CD8-positive, alpha-beta memory T cell (primary cell): ENCODE measurements around the gene MSS51. TPM values are rescaled to one million over a fixed set of nuclear protein-coding genes. Genes with fewer than 3 reads are reported as not detected.

Experiments used
- CTCF ChIA-PET: fragments of 350-600 bp; sonication (Branson Sonifier 250); formaldehyde crosslinking; loops from one replicate; lab custom pipeline; 2021; ENCODE audit warnings: antibody characterized with exemption; lab: Charles Lee
- POLR2A ChIA-PET: fragments of 350-600 bp; sonication (Branson Sonifier 250); formaldehyde crosslinking; loops from one replicate; lab custom pipeline; 2021; ENCODE audit warnings: antibody characterized with exemption; lab: Charles Lee
- DNase-seq, 5 donors: peaks; one replicate each; pipeline versions ENCODE4 v3.0.0 to v3.0.0-alpha.2; 2020 to 2022; ENCODE audit warnings: mixed read lengths in 1 of 5
- H3K27ac ChIP-seq: one replicate; pipeline ENCODE4 v1.7.0; 2013; ENCODE audit warnings: low read depth, mild to moderate bottlenecking, low read length, moderate library complexity
- H3K27me3 ChIP-seq: 2 replicates; pipeline ENCODE4 v1.7.0; 2013; ENCODE audit warnings: low read length, mild to moderate bottlenecking; ENCODE audit not compliant: insufficient read depth, poor library complexity, severe bottlenecking
- H3K36me3 ChIP-seq: 2 replicates; pipeline ENCODE4 v1.7.0; 2013; ENCODE audit warnings: mild to moderate bottlenecking, low read length, moderate library complexity; ENCODE audit not compliant: insufficient read depth
- H3K4me1 ChIP-seq: 2 replicates; pipeline ENCODE4 v1.7.0; 2013; ENCODE audit warnings: mild to moderate bottlenecking, low read length, moderate library complexity; ENCODE audit not compliant: insufficient read depth
- H3K4me3 ChIP-seq: 2 replicates; pipeline ENCODE4 v1.7.0; 2013; ENCODE audit warnings: mild to moderate bottlenecking, low read length
- H3K9me3 ChIP-seq: 2 replicates; pipeline ENCODE4 v1.7.0; 2013; ENCODE audit warnings: mild to moderate bottlenecking, low read length
- H3K27ac Mint-ChIP-seq, 8 donors: one replicate each; pipeline ENCODE4 v1.8.0; 2020 to 2021; ENCODE audit warnings: mixed read lengths in 8 of 8, mild to moderate bottlenecking in 6 of 8, inconsistent platforms in 3 of 8, moderate library complexity in 3 of 8
- H3K27me3 Mint-ChIP-seq, 2 donors: one replicate each; pipeline ENCODE4 v1.8.0; 2020 to 2021; ENCODE audit warnings: mixed read lengths in 2 of 2, mild to moderate bottlenecking in 1 of 2, moderate library complexity in 1 of 2
- H3K36me3 Mint-ChIP-seq, 3 donors: one replicate each; pipeline ENCODE4 v1.8.0; 2020 to 2021; ENCODE audit warnings: mixed read lengths in 3 of 3, inconsistent platforms in 1 of 3, mild to moderate bottlenecking in 1 of 3
- H3K4me1 Mint-ChIP-seq, 3 donors: one replicate each; pipeline ENCODE4 v1.8.0; 2020 to 2021; ENCODE audit warnings: mixed read lengths in 3 of 3, inconsistent platforms in 1 of 3, mild to moderate bottlenecking in 1 of 3
- H3K4me3 Mint-ChIP-seq, 7 donors: one replicate each; pipeline ENCODE4 v1.8.0; 2020 to 2021; ENCODE audit warnings: mixed read lengths in 7 of 7, mild to moderate bottlenecking in 6 of 7, moderate library complexity in 4 of 7, inconsistent platforms in 2 of 7
- H3K9me3 Mint-ChIP-seq, 5 donors: one replicate each; pipeline ENCODE4 v1.8.0; 2020 to 2022; ENCODE audit warnings: mixed read lengths in 5 of 5, mild to moderate bottlenecking in 3 of 5, moderate library complexity in 2 of 5, inconsistent platforms in 1 of 5
- polyA plus RNA-seq: library from polyadenylated mRNA; unstranded; fragments of 300-500 nt; fragmentation: Illumina TruSeq; gene quantifications from one replicate; pipeline ENCODE4 v1.2.3, GENCODE V29; 2021
- total RNA-seq, 2 experiments: library from RNA; stranded (reverse); gene quantifications; one replicate each; pipeline ENCODE4 v1.2.3, GENCODE V29; 2021

The MSS51 gene
- total and polyA plus RNA-seq, 3 experiments from 2014 or later, result 0.14 to 1.5 (median 1.5) TPM

- no peak for DNase-seq
- no peaks in the 10 kb centered on the region for H3K27me3 Mint-ChIP-seq
- peaks cover 3% of the 10 kb centered on the region for H3K36me3 ChIP-seq
- no peak overlapping the region for H3K4me3 Mint-ChIP-seq
- H3K27ac Mint-ChIP-seq, result peak overlapping the region in 5 of 8 donors; percentile 31 to 74 (median 49)
- H3K36me3 Mint-ChIP-seq, result peaks cover 3 to 38% (median 19%) of the 10 kb centered on the region in 3 donors
- peaks cover 0 to 7% (median 4%) of the 10 kb centered on the region in 3 donors for H3K4me1 Mint-ChIP-seq
- no peaks in the 10 kb centered on the region for H3K27me3 ChIP-seq
- no peak overlapping the region for H3K4me3 ChIP-seq
- no peaks in the 10 kb centered on the region for H3K9me3 ChIP-seq
- H3K9me3 Mint-ChIP-seq, result no peaks in the 10 kb centered on the region
- ChIA-PET POLR2A (no interaction called here), CTCF (interaction anchor here (0.7 kb wide), 1 partner anchor 1642 kb away, joined by 3 read pairs; no protein-coding TSS in a partner anchor)
- no peaks in the 10 kb centered on the region for H3K4me1 ChIP-seq
- no peak overlapping the region for H3K27ac ChIP-seq
Measured at GRCh38 chr10:73459683-73460314, 26.4 kb upstream of the MSS51 start.

GRCh38 chr10:73456187-73456890, 23.0 kb upstream of the MSS51 start:
- Mint-ChIP-seq H3K9me3 (no peaks in the 10 kb centered on the region), H3K4me1 (peaks cover 2 to 7% (median 4%) of the 10 kb centered on the region in 3 donors), H3K27ac (peak overlapping the region in 4 of 8 donors; percentile 2 to 80 (median 13)), H3K4me3 (no peak overlapping the region), H3K27me3 (no peaks in the 10 kb centered on the region), H3K36me3 (peaks cover 3 to 39% (median 15%) of the 10 kb centered on the region in 3 donors)
- no peak for DNase-seq
- H3K9me3 ChIP-seq, result no peaks in the 10 kb centered on the region
- no peak overlapping the region for H3K27ac ChIP-seq
- peaks cover 10% of the 10 kb centered on the region for H3K36me3 ChIP-seq
- no peaks in the 10 kb centered on the region for H3K27me3 ChIP-seq
- CTCF ChIA-PET, result no interaction called here
- no peaks in the 10 kb centered on the region for H3K4me1 ChIP-seq
- POLR2A ChIA-PET, result interaction anchor here (0.6 kb wide), 1 partner anchor 52 kb away, joined by 4 read pairs; no protein-coding TSS in a partner anchor
- no peak overlapping the region for H3K4me3 ChIP-seq

DNA sequence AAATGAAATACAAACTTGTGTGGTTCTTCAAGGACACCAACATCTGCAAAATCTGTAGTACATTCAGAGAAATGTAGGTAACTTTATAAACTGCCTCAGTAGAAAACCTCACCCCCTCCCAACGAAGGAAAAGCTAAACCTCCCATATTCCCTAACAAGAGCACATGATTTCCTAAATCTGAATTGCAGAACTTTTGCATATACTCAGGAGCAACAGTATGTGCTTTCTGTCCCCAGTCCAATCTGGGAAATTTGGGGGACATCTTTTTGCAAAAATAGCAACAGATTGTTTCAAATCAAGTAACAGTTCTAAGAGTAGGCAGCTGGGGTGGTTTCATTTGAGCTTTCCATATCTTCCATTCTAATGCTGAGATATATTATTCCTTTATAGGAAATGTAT, 15.8 kb upstream of the MSS51 start:
- no peak for DNase-seq
- no peaks in the 10 kb centered on the region for H3K9me3 Mint-ChIP-seq
- POLR2A ChIA-PET, result no interaction called here

GRCh38 chr10:73448384-73448783, 15.0 kb upstream of the MSS51 start:
- H3K4me3 Mint-ChIP-seq, result no peak overlapping the region
- H3K36me3 ChIP-seq, result peaks cover 11% of the 10 kb centered on the region
- H3K36me3 Mint-ChIP-seq, result peaks cover 3 to 55% (median 26%) of the 10 kb centered on the region in 3 donors
- H3K27ac Mint-ChIP-seq, result peak overlapping the region in 3 of 8 donors; percentile 5 to 43 (median 22)
- H3K4me1 ChIP-seq, result no peaks in the 10 kb centered on the region
- no peaks in the 10 kb centered on the region for H3K27me3 Mint-ChIP-seq
- no peak for DNase-seq
- no peak overlapping the region for H3K27ac ChIP-seq
- no peaks in the 10 kb centered on the region for H3K27me3 ChIP-seq
- peaks cover 0 to 16% (median 5%) of the 10 kb centered on the region in 3 donors for H3K4me1 Mint-ChIP-seq
- POLR2A ChIA-PET, result no interaction called here
- no peaks in the 10 kb centered on the region for H3K9me3 Mint-ChIP-seq
- no peak overlapping the region for H3K4me3 ChIP-seq
- no peaks in the 10 kb centered on the region for H3K9me3 ChIP-seq
- CTCF ChIA-PET, result no interaction called here

More for the DNA sequence above, 15.8 kb upstream of the MSS51 start:
- no peaks in the 10 kb centered on the region for H3K9me3 ChIP-seq
- Mint-ChIP-seq H3K36me3 (peaks cover 3 to 54% (median 22%) of the 10 kb centered on the region in 3 donors), H3K4me1 (peaks cover 2 to 13% (median 5%) of the 10 kb centered on the region in 3 donors), H3K27me3 (no peaks in the 10 kb centered on the region), H3K27ac (no peak overlapping the region), H3K4me3 (no peak overlapping the region)
- H3K36me3 ChIP-seq, result peaks cover 11% of the 10 kb centered on the region
- CTCF ChIA-PET, result no interaction called here
- no peak overlapping the region for H3K4me3 ChIP-seq
- H3K4me1 ChIP-seq, result no peaks in the 10 kb centered on the region
- no peaks in the 10 kb centered on the region for H3K27me3 ChIP-seq
- no peak overlapping the region for H3K27ac ChIP-seq

DNA sequence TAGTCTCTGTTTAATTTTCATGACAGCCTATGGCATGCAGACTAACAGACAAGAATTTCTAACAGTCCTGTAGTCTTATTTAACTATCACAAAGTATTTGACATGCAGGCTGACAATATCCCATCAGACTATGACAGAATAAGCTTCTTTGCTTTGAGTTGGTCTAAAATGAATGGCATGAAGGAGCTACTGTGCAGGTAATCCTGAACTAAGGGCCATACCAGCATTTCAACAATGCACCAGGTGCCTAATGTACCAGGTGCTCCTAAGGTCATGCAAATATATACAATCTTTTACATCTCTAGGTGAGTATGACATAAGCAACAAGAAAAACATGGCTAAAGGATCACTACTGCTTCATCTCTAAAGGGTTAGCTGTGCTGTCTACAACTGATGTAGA, 13.6 kb upstream of the MSS51 start:
- Mint-ChIP-seq H3K9me3 (no peaks in the 10 kb centered on the region), H3K27me3 (no peaks in the 10 kb centered on the region), H3K4me1 (peaks cover 0 to 16% (median 5%) of the 10 kb centered on the region in 3 donors), H3K27ac (peak overlapping the region in 1 of 8 donors; percentile 4), H3K36me3 (peaks cover 3 to 55% (median 26%) of the 10 kb centered on the region in 3 donors), H3K4me3 (no peak overlapping the region)
- Histone ChIP-seq H3K9me3 (no peaks in the 10 kb centered on the region), H3K4me3 (no peak overlapping the region), H3K36me3 (peaks cover 5% of the 10 kb centered on the region), H3K27ac (no peak overlapping the region), H3K4me1 (no peaks in the 10 kb centered on the region), H3K27me3 (no peaks in the 10 kb centered on the region)
- DNase-seq, result no peak
- ChIA-PET CTCF (no interaction called here), POLR2A (no interaction called here)

GRCh38 chr10:73444457-73444856, 11.1 kb upstream of the MSS51 start:
- Mint-ChIP-seq H3K36me3 (peaks cover 3 to 66% (median 27%) of the 10 kb centered on the region in 3 donors), H3K27ac (peak overlapping the region in 2 of 8 donors; percentile 10 to 14), H3K4me3 (no peak overlapping the region), H3K4me1 (peaks cover 5 to 19% (median 9%) of the 10 kb centered on the region in 3 donors), H3K9me3 (no peaks in the 10 kb centered on the region), H3K27me3 (no peaks in the 10 kb centered on the region)
- CTCF ChIA-PET, result no interaction called here
- DNase-seq, result no peak
- H3K36me3 ChIP-seq, result peaks cover 5% of the 10 kb centered on the region
- H3K27ac ChIP-seq, result no peak overlapping the region
- H3K4me1 ChIP-seq, result no peaks in the 10 kb centered on the region
- POLR2A ChIA-PET, result no interaction called here
- no peaks in the 10 kb centered on the region for H3K27me3 ChIP-seq
- H3K9me3 ChIP-seq, result no peaks in the 10 kb centered on the region
- H3K4me3 ChIP-seq, result no peak overlapping the region

DNA sequence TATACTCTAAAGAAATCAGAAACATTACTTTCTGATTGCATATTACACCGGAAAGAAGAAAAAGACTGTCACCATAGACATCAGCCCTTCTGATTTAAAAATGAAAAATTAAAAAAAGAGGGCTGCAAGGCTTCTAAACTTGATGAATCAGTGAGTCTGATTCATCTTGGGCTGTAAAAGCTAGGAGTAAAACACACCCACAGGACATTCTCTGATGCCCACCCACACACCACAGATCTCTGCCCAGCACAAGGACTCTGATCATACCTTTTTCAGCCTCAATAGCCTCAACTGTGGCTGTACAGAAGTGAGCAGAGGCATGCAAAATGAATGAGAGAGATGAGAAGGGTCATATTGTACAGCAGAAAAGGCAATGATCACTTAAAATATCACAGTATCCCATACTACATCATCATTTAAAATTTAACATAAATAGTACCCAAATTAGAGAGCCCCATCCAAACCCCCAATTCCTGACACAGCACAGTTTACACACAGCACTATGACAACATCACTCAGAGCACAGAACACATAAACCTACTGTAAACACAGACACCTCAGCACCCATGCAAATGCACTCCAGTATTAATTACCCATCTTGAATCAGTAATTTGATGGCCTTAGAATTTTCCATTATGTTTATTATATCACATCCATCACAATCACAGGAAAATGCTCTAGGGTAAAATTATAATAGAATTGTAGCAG, 6.4 kb upstream of the MSS51 start:
- Histone ChIP-seq H3K36me3 (peaks cover 11% of the 10 kb centered on the region), H3K4me1 (no peaks in the 10 kb centered on the region), H3K9me3 (no peaks in the 10 kb centered on the region), H3K4me3 (no peak overlapping the region), H3K27ac (no peak overlapping the region), H3K27me3 (no peaks in the 10 kb centered on the region)
- ChIA-PET POLR2A (no interaction called here), CTCF (no interaction called here)
- peaks cover 4 to 17% (median 5%) of the 10 kb centered on the region in 3 donors for H3K4me1 Mint-ChIP-seq
- no peaks in the 10 kb centered on the region for H3K9me3 Mint-ChIP-seq
- no peaks in the 10 kb centered on the region for H3K27me3 Mint-ChIP-seq
- H3K4me3 Mint-ChIP-seq, result no peak overlapping the region
- peak overlapping the region in 4 of 8 donors; percentile 59 to 84 (median 66) for H3K27ac Mint-ChIP-seq
- H3K36me3 Mint-ChIP-seq, result peaks cover 0 to 59% (median 18%) of the 10 kb centered on the region in 3 donors
- no peak for DNase-seq
